ENCODE measurements around the gene MROH2A. TPM values are rescaled to one million over a fixed set of nuclear protein-coding genes. Genes with fewer than 3 reads are reported as not detected.

Gene MROH2A
- total RNA-seq, 1 experiment from 2014 or later: not detected

GRCh38 chr2:233780771-233781170 is 2.6 kb downstream of the MROH2A start:
- POLR2A ChIA-PET: no interaction called here
- Histone ChIP-seq H3K4me3 (replicated peaks in 1 of 2; ENCODE audit: low read depth in 1 of 2, low read length in 2 of 2) (no peak overlapping the region), H2AFZ (ENCODE audit: low read depth, low read length, poor library complexity, severe bottlenecking) (no peak overlapping the region), H3K27ac (ENCODE audit: low read depth, low read length) (no peak overlapping the region), H3K9ac (ENCODE audit: low read length) (no peak overlapping the region), H4K20me1 (ENCODE audit: insufficient read depth) (no peaks in the 10 kb centered on the region), H3K36me3 (ENCODE audit: control insufficient read depth in 1 of 2, insufficient read depth in 2 of 2, low read length in 2 of 2) (no peaks in the 10 kb centered on the region), H3K9me2 (ENCODE audit: insufficient read depth) (no peaks in the 10 kb centered on the region), H3K79me2 (ENCODE audit: insufficient read depth, low read length) (no peaks in the 10 kb centered on the region), H3K4me2 (ENCODE audit: low read length) (no peak overlapping the region), H3K9me3 (ENCODE audit: control insufficient read depth in 1 of 2, insufficient read depth in 1 of 2, low read depth in 1 of 2, low read length in 2 of 2) (no peaks in the 10 kb centered on the region), H3K27me3 (ENCODE audit: insufficient read depth, low read length) (no peaks in the 10 kb centered on the region), H3K4me1 (ENCODE audit: control insufficient read depth in 1 of 2, insufficient read depth in 2 of 2, low read length in 2 of 2) (no peaks in the 10 kb centered on the region)
- DNase-seq (ENCODE audit: low read depth, low spot score) (no peak), ATAC-seq (no peak)
- RAD21 ChIA-PET (ENCODE audit: low non-redundant PET in 1 of 2, low total read pairs in 2 of 2, uncharacterized antibody in 2 of 2, unreplicated experiment in 2 of 2): no interaction called here
- intact Hi-C loops (cut with micrococcal nuclease): no loop called here
- CTCF ChIA-PET: no interaction called here
- BruUV-seq (replicated peaks): no TSS peak
- TF ChIP-seq CEBPB (IDR thresholded peaks at IDR 0.05; ENCODE audit: low read depth): no peak

- ATAC-seq: no peak
- BruUV-seq (replicated peaks): no TSS peak
- ChIA-PET RAD21 (ENCODE audit: low non-redundant PET in 1 of 2, low total read pairs in 2 of 2, uncharacterized antibody in 2 of 2, unreplicated experiment in 2 of 2) (no interaction called here), POLR2A (no interaction called here), CTCF (no interaction called here)
- H3K79me2 ChIP-seq (ENCODE audit: insufficient read depth, low read length): no peaks in the 10 kb centered on the region
- no peak overlapping the region for H3K9ac ChIP-seq (ENCODE audit: low read length)
- H3K27me3 ChIP-seq (ENCODE audit: insufficient read depth, low read length): no peaks in the 10 kb centered on the region
- H3K4me2 ChIP-seq (ENCODE audit: low read length): no peak overlapping the region
- H3K36me3 ChIP-seq (ENCODE audit: control insufficient read depth in 1 of 2, insufficient read depth in 2 of 2, low read length in 2 of 2): no peaks in the 10 kb centered on the region
- no peaks in the 10 kb centered on the region for H3K4me1 ChIP-seq (ENCODE audit: control insufficient read depth in 1 of 2, insufficient read depth in 2 of 2, low read length in 2 of 2)
- TF ChIP-seq CTCF (IDR thresholded peaks at IDR 0.05 in 2 of 3, conservative IDR thresholded peaks at IDR 0.05 in 1 of 3; ENCODE audit: borderline replicate concordance in 1 of 3, insufficient read depth in 1 of 3, low read depth in 2 of 3, low read length in 2 of 3) (no peak), RAD21 (IDR thresholded peaks at IDR 0.05; ENCODE audit: low read depth) (no peak), ELF1 (IDR thresholded peaks at IDR 0.05; ENCODE audit: borderline replicate concordance, low read depth) (no peak), ATF3 (IDR thresholded peaks at IDR 0.05) (no peak), ZNF274 (IDR thresholded peaks at IDR 0.05; ENCODE audit: low read depth, low read length) (no peak), EZH2 (IDR thresholded peaks at IDR 0.05) (no peak)
- intact Hi-C loops (cut with micrococcal nuclease): no loop called here
- no peaks in the 10 kb centered on the region for H4K20me1 ChIP-seq (ENCODE audit: insufficient read depth)
- H3K4me3 ChIP-seq (replicated peaks in 1 of 2; ENCODE audit: low read depth in 1 of 2, low read length in 2 of 2): no peak overlapping the region
- H3K27ac ChIP-seq (ENCODE audit: low read depth, low read length): no peak overlapping the region
- no peak overlapping the region for H2AFZ ChIP-seq (ENCODE audit: low read depth, low read length, poor library complexity, severe bottlenecking)
- no peaks in the 10 kb centered on the region for H3K9me3 ChIP-seq (ENCODE audit: control insufficient read depth in 1 of 2, insufficient read depth in 1 of 2, low read depth in 1 of 2, low read length in 2 of 2)
- DNase-seq (ENCODE audit: low read depth, low spot score): no peak
- H3K9me2 ChIP-seq (ENCODE audit: insufficient read depth): no peaks in the 10 kb centered on the region
These were observed 11.4 kb downstream of the MROH2A start for GRCh38 chr2:233789554-233789953.

All from HCT116 (cell line).